Breast epithelium (tissue), 3 donors: ENCODE measurements around the gene KCNG1.

Source experiments
- POLR2A ChIP-seq: fragments of 450-650 bp; IDR thresholded peaks from one replicate; pipeline ENCODE4 v1.6.1; 2016; ENCODE audit warnings: antibody characterized with exemption, mild to moderate bottlenecking, moderate library complexity
- POLR2AphosphoS5 ChIP-seq, 3 donors: sonication (generic); formaldehyde crosslinking; IDR thresholded peaks; one replicate each; pipeline ENCODE4 v1.6.1; 2017; ENCODE audit warnings: antibody characterized with exemption in 3 of 3
- TF ChIP-seq, protein P1 (sequence below), 3 donors: fragments of 450-650 bp; IDR thresholded peaks; one replicate each; pipeline ENCODE4 v1.5.1; 2016 to 2017; ENCODE audit warnings: antibody characterized with exemption in 3 of 3, mild to moderate bottlenecking in 3 of 3, moderate library complexity in 3 of 3

DNA sequence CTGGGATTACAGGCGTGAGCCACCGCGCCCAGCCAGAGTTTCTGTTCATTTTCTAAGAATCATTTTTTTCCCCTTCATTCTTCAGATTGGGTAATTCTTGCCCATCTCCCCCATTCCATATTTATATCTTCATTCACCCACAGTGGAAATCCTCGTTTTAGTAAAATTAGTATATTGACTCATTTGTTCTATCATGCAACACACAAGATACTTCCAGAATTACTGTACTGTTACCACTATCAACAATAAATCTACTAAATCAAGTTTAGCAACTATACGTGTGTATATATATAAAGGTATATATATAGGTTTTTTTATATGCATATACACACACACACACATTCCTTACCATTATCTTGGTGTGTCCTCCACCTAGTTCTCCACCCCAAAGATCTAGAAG, 41.2 kb upstream of the KCNG1 start:
- TF ChIP-seq, protein P1, sequence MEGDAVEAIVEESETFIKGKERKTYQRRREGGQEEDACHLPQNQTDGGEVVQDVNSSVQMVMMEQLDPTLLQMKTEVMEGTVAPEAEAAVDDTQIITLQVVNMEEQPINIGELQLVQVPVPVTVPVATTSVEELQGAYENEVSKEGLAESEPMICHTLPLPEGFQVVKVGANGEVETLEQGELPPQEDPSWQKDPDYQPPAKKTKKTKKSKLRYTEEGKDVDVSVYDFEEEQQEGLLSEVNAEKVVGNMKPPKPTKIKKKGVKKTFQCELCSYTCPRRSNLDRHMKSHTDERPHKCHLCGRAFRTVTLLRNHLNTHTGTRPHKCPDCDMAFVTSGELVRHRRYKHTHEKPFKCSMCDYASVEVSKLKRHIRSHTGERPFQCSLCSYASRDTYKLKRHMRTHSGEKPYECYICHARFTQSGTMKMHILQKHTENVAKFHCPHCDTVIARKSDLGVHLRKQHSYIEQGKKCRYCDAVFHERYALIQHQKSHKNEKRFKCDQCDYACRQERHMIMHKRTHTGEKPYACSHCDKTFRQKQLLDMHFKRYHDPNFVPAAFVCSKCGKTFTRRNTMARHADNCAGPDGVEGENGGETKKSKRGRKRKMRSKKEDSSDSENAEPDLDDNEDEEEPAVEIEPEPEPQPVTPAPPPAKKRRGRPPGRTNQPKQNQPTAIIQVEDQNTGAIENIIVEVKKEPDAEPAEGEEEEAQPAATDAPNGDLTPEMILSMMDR (IDR thresholded peaks at IDR 0.05): no peak
- TF ChIP-seq POLR2AphosphoS5 (IDR thresholded peaks at IDR 0.05): no peak
- TF ChIP-seq POLR2A: no peak
